HCT116 (cell line): Measurements from ENCODE around the gene DIP2C. TPM values are rescaled to one million over a fixed set of nuclear protein-coding genes. Genes with fewer than 3 reads are reported as not detected.

Experiments
- ATAC-seq: fragments of 200-7000 bp; cut with Tn5 transposase; 2 replicates; pipeline ENCODE4 v1.9.1; 2020; ENCODE audit warnings: mild to moderate bottlenecking, moderate library complexity
- BruUV-seq: library from RNA; stranded (reverse); fragments of 400-500 nt; replicated peaks from 2 replicates; lab custom pipeline; 2021; lab: Mats Ljungman, UMichigan
- CTCF ChIA-PET: fragments of 300-600 bp; sonication (Branson Sonifier 250); formaldehyde crosslinking; loops from one replicate; lab custom pipeline; 2021; ENCODE audit warnings: antibody characterized with exemption; lab: Charles Lee
- POLR2A ChIA-PET: fragments of 300-600, 350-600 bp; sonication (Branson Sonifier 250); formaldehyde crosslinking; loops from one replicate; lab custom pipeline; 2021; ENCODE audit warnings: antibody characterized with exemption; lab: Charles Lee
- RAD21 ChIA-PET, 2 experiments: fragments of 300-600 bp; sonication (Branson Sonifier 250); formaldehyde crosslinking; loops; one replicate each; lab custom pipeline; 2023; ENCODE audit warnings: low total read pairs in 2 of 2; ENCODE audit not compliant: uncharacterized antibody in 2 of 2, unreplicated experiment in 2 of 2, low non-redundant PET in 1 of 2; lab: Charles Lee
- DNase-seq: peaks from one replicate; pipeline ENCODE4 v3.0.0-alpha.2; 2010; ENCODE audit warnings: low read depth, low spot score
- H2AFZ ChIP-seq: fragments of 200-600 bp; shearing (Covaris generic), sonication (generic); 2 replicates; pipeline ENCODE4 v1.6.1; 2017; ENCODE audit warnings: low read depth, mixed run types, mixed read lengths, antibody characterized with exemption, low read length; ENCODE audit not compliant: poor library complexity, severe bottlenecking
- H3K27ac ChIP-seq: 2 replicates; pipeline ENCODE4 v1.5.1; 2012; ENCODE audit warnings: low read depth, low read length
- H3K27me3 ChIP-seq: fragments of 200-600 bp; sonication (generic); 2 replicates; pipeline ENCODE4 v1.6.1; 2016; ENCODE audit warnings: mixed run types, low read length, mixed read lengths; ENCODE audit not compliant: insufficient read depth
- H3K36me3 ChIP-seq, 2 experiments: fragments of 200-500 bp in 1 of 2; fragments of 200-600 bp in 1 of 2; sonication (Bioruptor generic) in 1 of 2; sonication (generic) in 1 of 2; 2 replicates each; pipeline versions ENCODE4 v1.5.1 to v1.6.1; 2014 to 2016; ENCODE audit warnings: low read length in 2 of 2, inconsistent platforms in 1 of 2, mixed read lengths in 1 of 2, mixed run types in 1 of 2; ENCODE audit not compliant: insufficient read depth in 2 of 2, control insufficient read depth in 1 of 2
- H3K4me1 ChIP-seq, 2 experiments: fragments of 200-600 bp in 1 of 2; sonication (generic) in 1 of 2; 2 replicates each; pipeline versions ENCODE4 v1.5.1 to v1.6.1; 2012 to 2017; ENCODE audit warnings: low read length in 2 of 2, inconsistent platforms in 1 of 2, mild to moderate bottlenecking in 1 of 2, mixed read lengths in 1 of 2, mixed run types in 1 of 2, moderate library complexity in 1 of 2; ENCODE audit not compliant: insufficient read depth in 2 of 2, control insufficient read depth in 1 of 2
- H3K4me2 ChIP-seq: fragments of 200-600 bp; sonication (generic); 2 replicates; pipeline ENCODE4 v1.6.1; 2017; ENCODE audit warnings: mixed run types, low read length, mixed read lengths
- H3K4me3 ChIP-seq, 2 experiments: fragments of 200-600 bp in 1 of 2; sonication (generic) in 1 of 2; replicated peaks in 1 of 2; 2 replicates each; pipeline ENCODE4 v1.5.1; 2011 to 2016; ENCODE audit warnings: low read length in 2 of 2, control low read depth in 1 of 2, low read depth in 1 of 2, mild to moderate bottlenecking in 1 of 2, mixed read lengths in 1 of 2, mixed run types in 1 of 2
- H3K79me2 ChIP-seq: fragments of 200-600 bp; sonication (generic); 2 replicates; pipeline ENCODE4 v1.6.1; 2017; ENCODE audit warnings: mild to moderate bottlenecking, mixed run types, low read length, moderate library complexity, mixed read lengths; ENCODE audit not compliant: insufficient read depth
- H3K9ac ChIP-seq: fragments of 200-600 bp; sonication (generic); 2 replicates; pipeline ENCODE4 v1.6.1; 2016; ENCODE audit warnings: low read length, mixed read lengths
- H3K9me2 ChIP-seq: fragments of 200-600 bp; sonication (generic), shearing (Covaris generic); 2 replicates; pipeline ENCODE4 v1.6.1; 2017; ENCODE audit warnings: mixed run types, mild to moderate bottlenecking, moderate library complexity; ENCODE audit not compliant: insufficient read depth
- H3K9me3 ChIP-seq, 2 experiments: fragments of 200-500 bp in 1 of 2; fragments of 200-600 bp in 1 of 2; sonication (Bioruptor generic) in 1 of 2; sonication (generic) in 1 of 2; 2 replicates each; pipeline ENCODE4 v1.6.1; 2014 to 2017; ENCODE audit warnings: low read length in 2 of 2, mixed read lengths in 2 of 2, inconsistent platforms in 1 of 2, low read depth in 1 of 2, mild to moderate bottlenecking in 1 of 2, mixed run types in 1 of 2, moderate library complexity in 1 of 2; ENCODE audit not compliant: control insufficient read depth in 1 of 2, insufficient read depth in 1 of 2
- H4K20me1 ChIP-seq: fragments of 200-600 bp; sonication (generic), shearing (Covaris generic); 2 replicates; pipeline ENCODE4 v1.6.1; 2017; ENCODE audit warnings: mixed run types, mild to moderate bottlenecking, moderate library complexity; ENCODE audit not compliant: insufficient read depth
- CBX3 ChIP-seq: IDR thresholded peaks from 2 replicates; pipeline ENCODE4 v1.6.1; 2012; ENCODE audit warnings: low read depth
- EGR1 ChIP-seq: IDR thresholded peaks from 2 replicates; pipeline ENCODE4 v1.6.1; 2012; ENCODE audit warnings: low read depth
- ELF1 ChIP-seq: IDR thresholded peaks from 2 replicates; pipeline ENCODE4 v1.6.1; 2012; ENCODE audit warnings: low read depth, borderline replicate concordance
- EZH2 ChIP-seq: fragments of 200-600 bp; sonication (generic); IDR thresholded peaks from 2 replicates; pipeline ENCODE4 v1.6.1; 2017; ENCODE audit warnings: antibody characterized with exemption, mixed run types
- MAX ChIP-seq: IDR thresholded peaks from 2 replicates; pipeline ENCODE4 v1.6.1; 2012
- POLR2A ChIP-seq: IDR thresholded peaks from 2 replicates; pipeline ENCODE4 v1.7.0; 2011; ENCODE audit warnings: borderline replicate concordance; ENCODE audit not compliant: insufficient read depth, insufficient read length; ENCODE audit errors: extremely low read depth
- RAD21 ChIP-seq: IDR thresholded peaks from 2 replicates; pipeline ENCODE4 v1.6.1; 2012; ENCODE audit warnings: low read depth, mild to moderate bottlenecking
- SRF ChIP-seq: IDR thresholded peaks from 2 replicates; pipeline ENCODE4 v1.6.1; 2012; ENCODE audit warnings: low read depth
- TCF7L2 ChIP-seq: IDR thresholded peaks from 2 replicates; pipeline ENCODE4 v1.7.0; 2011; ENCODE audit warnings: borderline replicate concordance, inconsistent platforms; ENCODE audit not compliant: insufficient read depth, insufficient read length; ENCODE audit errors: extremely low read depth
- ZBTB33 ChIP-seq: IDR thresholded peaks from 2 replicates; pipeline ENCODE4 v1.6.1; 2011; ENCODE audit warnings: mild to moderate bottlenecking, low read length, moderate library complexity; ENCODE audit not compliant: insufficient replicate concordance; ENCODE audit errors: extremely low read depth
- ZFX ChIP-seq: fragments of 450-650 bp; IDR thresholded peaks from 2 replicates; pipeline ENCODE4 v1.6.1; 2017
- intact Hi-C: fragments of 100-400 bp; cut with micrococcal nuclease; formaldehyde crosslinking; loops from 2 replicates; pipeline ENCODE4 v1.10.0; 2022
- total RNA-seq: library from RNA; stranded (reverse); gene quantifications from one replicate; pipeline ENCODE4 v1.2.1, GENCODE V29; 2021; ENCODE audit not compliant: unreplicated experiment
- TF ChIP-seq, protein P1 (sequence below): IDR thresholded peaks from 2 replicates; pipeline ENCODE4 v1.6.1; 2012
- TF ChIP-seq, protein P2 (sequence below): IDR thresholded peaks from 2 replicates; pipeline ENCODE4 v1.6.1; 2012; ENCODE audit warnings: low read depth

Gene DIP2C
- total RNA-seq, 1 experiment from 2014 or later: 15.4 TPM

DNA sequence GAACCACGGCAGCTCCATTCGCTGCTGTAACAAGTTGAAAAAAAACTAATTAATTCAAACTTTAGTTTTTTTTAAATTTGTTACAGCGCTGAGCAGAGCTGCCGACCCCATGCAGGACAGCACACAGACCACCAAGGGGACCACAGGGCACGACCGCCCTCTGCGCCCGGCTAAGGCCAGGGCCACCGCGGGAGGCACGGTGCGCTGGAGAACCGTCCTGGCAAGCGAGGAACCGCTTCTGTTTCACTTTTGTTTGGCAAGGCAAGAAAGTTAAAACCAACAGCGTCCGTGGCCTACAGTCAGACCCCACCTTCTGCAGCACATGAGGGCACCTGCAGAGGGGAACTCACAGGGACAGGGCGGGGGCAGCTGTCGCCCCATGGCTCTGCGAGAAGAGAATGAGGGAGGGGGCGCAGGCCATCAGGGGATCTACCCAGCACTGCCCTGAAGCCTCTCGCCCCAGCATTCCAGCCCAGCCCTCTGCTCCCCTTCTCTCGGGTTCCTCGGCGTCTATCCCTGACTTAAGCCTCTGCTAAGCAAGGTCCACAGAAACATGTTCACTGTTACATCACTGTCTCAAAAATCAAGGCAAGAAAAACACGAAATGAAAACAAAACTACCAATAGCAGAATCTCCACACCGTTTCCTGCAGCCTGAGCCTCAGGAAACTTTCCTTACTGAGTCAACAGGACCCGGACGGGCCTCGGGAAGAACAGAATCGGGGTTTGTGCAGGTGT lies 204.4 kb downstream of the DIP2C start:
- H2AFZ ChIP-seq: no peak overlapping the region
- no peaks in the 10 kb centered on the region for H4K20me1 ChIP-seq
- intact Hi-C loops: no loop called here
- DNase-seq: no peak
- no peaks in the 10 kb centered on the region for H3K9me3 ChIP-seq
- POLR2A ChIA-PET: no interaction called here
- H3K9ac ChIP-seq: no peak overlapping the region
- no peaks in the 10 kb centered on the region for H3K4me1 ChIP-seq
- H3K4me3 ChIP-seq: no peak overlapping the region
- no peaks in the 10 kb centered on the region for H3K9me2 ChIP-seq
- ATAC-seq: no peak
- TF ChIP-seq RAD21: no peak
- TF ChIP-seq, protein P1, sequence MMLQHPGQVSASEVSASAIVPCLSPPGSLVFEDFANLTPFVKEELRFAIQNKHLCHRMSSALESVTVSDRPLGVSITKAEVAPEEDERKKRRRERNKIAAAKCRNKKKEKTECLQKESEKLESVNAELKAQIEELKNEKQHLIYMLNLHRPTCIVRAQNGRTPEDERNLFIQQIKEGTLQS: no peak
- no peak for TF ChIP-seq ZBTB33
- no peak for TF ChIP-seq EGR1
- no peak for TF ChIP-seq CBX3
- no peak for TF ChIP-seq ELF1
- no peak for TF ChIP-seq MAX
- TF ChIP-seq SRF: no peak
- TF ChIP-seq, protein P2, sequence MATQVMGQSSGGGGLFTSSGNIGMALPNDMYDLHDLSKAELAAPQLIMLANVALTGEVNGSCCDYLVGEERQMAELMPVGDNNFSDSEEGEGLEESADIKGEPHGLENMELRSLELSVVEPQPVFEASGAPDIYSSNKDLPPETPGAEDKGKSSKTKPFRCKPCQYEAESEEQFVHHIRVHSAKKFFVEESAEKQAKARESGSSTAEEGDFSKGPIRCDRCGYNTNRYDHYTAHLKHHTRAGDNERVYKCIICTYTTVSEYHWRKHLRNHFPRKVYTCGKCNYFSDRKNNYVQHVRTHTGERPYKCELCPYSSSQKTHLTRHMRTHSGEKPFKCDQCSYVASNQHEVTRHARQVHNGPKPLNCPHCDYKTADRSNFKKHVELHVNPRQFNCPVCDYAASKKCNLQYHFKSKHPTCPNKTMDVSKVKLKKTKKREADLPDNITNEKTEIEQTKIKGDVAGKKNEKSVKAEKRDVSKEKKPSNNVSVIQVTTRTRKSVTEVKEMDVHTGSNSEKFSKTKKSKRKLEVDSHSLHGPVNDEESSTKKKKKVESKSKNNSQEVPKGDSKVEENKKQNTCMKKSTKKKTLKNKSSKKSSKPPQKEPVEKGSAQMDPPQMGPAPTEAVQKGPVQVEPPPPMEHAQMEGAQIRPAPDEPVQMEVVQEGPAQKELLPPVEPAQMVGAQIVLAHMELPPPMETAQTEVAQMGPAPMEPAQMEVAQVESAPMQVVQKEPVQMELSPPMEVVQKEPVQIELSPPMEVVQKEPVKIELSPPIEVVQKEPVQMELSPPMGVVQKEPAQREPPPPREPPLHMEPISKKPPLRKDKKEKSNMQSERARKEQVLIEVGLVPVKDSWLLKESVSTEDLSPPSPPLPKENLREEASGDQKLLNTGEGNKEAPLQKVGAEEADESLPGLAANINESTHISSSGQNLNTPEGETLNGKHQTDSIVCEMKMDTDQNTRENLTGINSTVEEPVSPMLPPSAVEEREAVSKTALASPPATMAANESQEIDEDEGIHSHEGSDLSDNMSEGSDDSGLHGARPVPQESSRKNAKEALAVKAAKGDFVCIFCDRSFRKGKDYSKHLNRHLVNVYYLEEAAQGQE: no peak
- TF ChIP-seq POLR2A: no peak
- no peak for TF ChIP-seq EZH2
- TF ChIP-seq TCF7L2: no peak
- no peak for TF ChIP-seq ZFX
- TF ChIP-seq, all 23 proteins: peak for 0
- CTCF ChIA-PET: no interaction called here
- no TSS peak for BruUV-seq
- Histone ChIP-seq H3K27me3 (no peaks in the 10 kb centered on the region), H3K4me2 (no peak overlapping the region), H3K27ac (no peak overlapping the region), H3K79me2 (no peaks in the 10 kb centered on the region), H3K36me3 (no peaks in the 10 kb centered on the region)
- RAD21 ChIA-PET: no interaction called here
